Esophagus squamous epithelium (tissue), 5 donors: ENCODE results near the gene HECTD4. TPM values are rescaled to one million over a fixed set of nuclear protein-coding genes. Genes with fewer than 3 reads are reported as not detected.

Source experiments
- DNase-seq: peaks from one replicate; lab custom pipeline; 2025; lab: John Stamatoyannopoulos, UW
- H3K27ac ChIP-seq, 4 donors: fragments of 200-600 bp; sonication (generic); one replicate each; pipeline ENCODE4 v1.5.1; 2016 to 2019; ENCODE audit warnings: mild to moderate bottlenecking in 1 of 4
- H3K27me3 ChIP-seq, 4 donors: fragments of 200-600 bp; sonication (generic); 1 replicate in 3 of 4; 2 replicates in 1 of 4; pipeline versions ENCODE4 v1.5.1 to v1.6.0; 2017 to 2021; ENCODE audit warnings: antibody characterized with exemption in 1 of 4
- H3K36me3 ChIP-seq, 3 donors: fragments of 200-600 bp; sonication (generic); one replicate each; pipeline ENCODE4 v1.5.1; 2016 to 2019
- H3K4me1 ChIP-seq, 3 donors: fragments of 200-600 bp; sonication (generic); one replicate each; pipeline ENCODE4 v1.5.1; 2017 to 2019
- H3K4me3 ChIP-seq, 4 donors: fragments of 200-600 bp; sonication (generic); 1 replicate in 3 of 4; 2 replicates in 1 of 4; pipeline ENCODE4 v1.5.1; 2016 to 2019; ENCODE audit warnings: mild to moderate bottlenecking in 2 of 4, moderate library complexity in 1 of 4
- H3K9me3 ChIP-seq, 3 donors: fragments of 200-600 bp; sonication (generic); one replicate each; pipeline ENCODE4 v1.5.1; 2016 to 2019
- POLR2A ChIP-seq, 4 donors: fragments of 450-650 bp; IDR thresholded peaks; one replicate each; pipeline ENCODE4 v1.6.1; 2017; ENCODE audit warnings: antibody characterized with exemption in 4 of 4, mild to moderate bottlenecking in 4 of 4, moderate library complexity in 3 of 4
- WGBS, 2 donors: methylation state at CpG; one replicate each; pipeline ENCODE4 v1.1.5; 2018; 5-methylcytosine and 5-hydroxymethylcytosine counted together
- intact Hi-C: fragments of 100-400 bp; cut with DNase I; formaldehyde crosslinking; loops from one replicate; pipeline ENCODE4 v1.15.0; 2022
- total RNA-seq, 4 donors: library from RNA; depleted of rRNA; stranded (reverse); fragments of >200 nt; gene quantifications; one replicate each; pipeline ENCODE4 v1.1.0, GENCODE V29; 2016
- TF ChIP-seq, protein P1 (sequence below), 6 experiments: fragments of 450-650 bp in 4 of 6; fragments of 200-600 bp in 2 of 6; sonication (generic) in 2 of 6; IDR thresholded peaks; one replicate each; pipeline ENCODE4 v1.5.1; 2016 to 2019; ENCODE audit warnings: antibody characterized with exemption in 6 of 6, mild to moderate bottlenecking in 4 of 6, moderate library complexity in 4 of 6
- donor health status: DM: yes; HTN: yes; CAD: no.

HECTD4 gene
- total RNA-seq, 4 donors from 2014 or later: 15.4 to 53.4 (median 33.4) TPM

- H3K36me3 ChIP-seq: peaks cover 30 to 86% (median 57%) of the 10 kb centered on the region in 3 donors
- no peak for DNase-seq
- WGBS, 2 donors: 94 to 96% methylated on average over 4 to 8 of the region's 8 CpGs
These were observed 228.4 kb downstream of the HECTD4 start for GRCh38 chr12:112153893-112154219.

DNA sequence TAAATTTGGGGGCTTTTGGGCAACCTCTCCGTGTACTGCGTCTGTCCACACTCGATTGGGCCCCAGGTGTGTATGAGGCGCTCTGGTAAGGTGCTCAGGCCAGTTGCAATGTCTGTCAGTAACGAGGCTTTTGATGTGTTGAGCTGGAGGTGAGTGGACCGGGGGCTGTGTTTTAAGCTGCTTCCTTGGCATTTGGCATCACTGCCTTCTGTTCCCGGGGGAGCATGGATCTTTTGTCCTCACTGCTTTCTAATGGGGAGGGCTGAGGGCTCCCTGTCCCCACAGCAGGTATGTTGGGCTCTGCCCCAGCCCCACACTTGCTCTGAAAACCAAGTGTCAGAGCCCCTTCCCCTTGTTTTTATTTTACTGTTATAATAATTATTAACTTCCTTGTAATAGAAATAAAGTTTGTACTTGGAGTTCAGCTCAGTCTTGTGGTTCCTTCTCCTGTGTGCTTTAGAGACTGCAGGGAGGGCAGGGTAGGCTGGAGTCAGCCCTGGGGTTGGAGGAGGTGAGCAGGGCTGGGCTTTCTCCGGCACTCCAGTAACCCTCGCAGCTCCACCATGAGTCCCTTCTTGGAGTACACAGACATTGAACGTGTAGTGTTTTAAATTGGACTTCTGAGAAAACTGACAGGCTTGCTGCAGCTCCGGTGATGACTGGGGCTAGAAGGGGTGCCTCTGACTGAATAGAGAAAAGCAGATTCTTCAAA lies 228.9 kb downstream of the HECTD4 start:
- DNase-seq: no peak
- TF ChIP-seq, protein P1, sequence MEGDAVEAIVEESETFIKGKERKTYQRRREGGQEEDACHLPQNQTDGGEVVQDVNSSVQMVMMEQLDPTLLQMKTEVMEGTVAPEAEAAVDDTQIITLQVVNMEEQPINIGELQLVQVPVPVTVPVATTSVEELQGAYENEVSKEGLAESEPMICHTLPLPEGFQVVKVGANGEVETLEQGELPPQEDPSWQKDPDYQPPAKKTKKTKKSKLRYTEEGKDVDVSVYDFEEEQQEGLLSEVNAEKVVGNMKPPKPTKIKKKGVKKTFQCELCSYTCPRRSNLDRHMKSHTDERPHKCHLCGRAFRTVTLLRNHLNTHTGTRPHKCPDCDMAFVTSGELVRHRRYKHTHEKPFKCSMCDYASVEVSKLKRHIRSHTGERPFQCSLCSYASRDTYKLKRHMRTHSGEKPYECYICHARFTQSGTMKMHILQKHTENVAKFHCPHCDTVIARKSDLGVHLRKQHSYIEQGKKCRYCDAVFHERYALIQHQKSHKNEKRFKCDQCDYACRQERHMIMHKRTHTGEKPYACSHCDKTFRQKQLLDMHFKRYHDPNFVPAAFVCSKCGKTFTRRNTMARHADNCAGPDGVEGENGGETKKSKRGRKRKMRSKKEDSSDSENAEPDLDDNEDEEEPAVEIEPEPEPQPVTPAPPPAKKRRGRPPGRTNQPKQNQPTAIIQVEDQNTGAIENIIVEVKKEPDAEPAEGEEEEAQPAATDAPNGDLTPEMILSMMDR (IDR thresholded peaks at IDR 0.05): no peak
- TF ChIP-seq POLR2A (IDR thresholded peaks at IDR 0.05): no peak
- peaks cover 0 to 19% (median 0%) of the 10 kb centered on the region in 3 donors for H3K4me1 ChIP-seq
- no peak overlapping the region for H3K27ac ChIP-seq
- peaks cover 34 to 86% (median 57%) of the 10 kb centered on the region in 3 donors for H3K36me3 ChIP-seq
- no peaks in the 10 kb centered on the region for H3K27me3 ChIP-seq
- H3K9me3 ChIP-seq: no peaks in the 10 kb centered on the region
- WGBS, 2 donors: 65 to 86% methylated on average over 4 to 5 of the region's 11 CpGs
- H3K4me3 ChIP-seq: no peak overlapping the region
- intact Hi-C loops: no loop called here

More at GRCh38 chr12:112153893-112154219, 228.4 kb downstream of the HECTD4 start:
- no peak overlapping the region for H3K4me3 ChIP-seq
- no peak overlapping the region for H3K27ac ChIP-seq
- no peak for TF ChIP-seq POLR2A (IDR thresholded peaks at IDR 0.05)
- TF ChIP-seq, protein P1 (IDR thresholded peaks at IDR 0.05): no peak
- H3K4me1 ChIP-seq: peaks cover 0 to 14% (median 0%) of the 10 kb centered on the region in 3 donors
- H3K9me3 ChIP-seq: peaks cover 0 to 5% (median 0%) of the 10 kb centered on the region in 3 donors
- intact Hi-C loops: no loop called here
- H3K27me3 ChIP-seq: no peaks in the 10 kb centered on the region

GRCh38 chr12:112151766-112152541 lies 230.3 kb downstream of the HECTD4 start:
- intact Hi-C loops: no loop called here
- Histone ChIP-seq H3K36me3 (peaks cover 38 to 85% (median 56%) of the 10 kb centered on the region in 3 donors), H3K4me1 (peaks cover 0 to 25% (median 0%) of the 10 kb centered on the region in 3 donors), H3K4me3 (no peak overlapping the region), H3K9me3 (no peaks in the 10 kb centered on the region), H3K27me3 (no peaks in the 10 kb centered on the region), H3K27ac (no peak overlapping the region)
- WGBS, 2 donors: 85 to 96% methylated on average over 7 to 10 of the region's 11 CpGs
- DNase-seq: no peak
- TF ChIP-seq, protein P1 (IDR thresholded peaks at IDR 0.05): no peak
- no peak for TF ChIP-seq POLR2A (IDR thresholded peaks at IDR 0.05)

DNA sequence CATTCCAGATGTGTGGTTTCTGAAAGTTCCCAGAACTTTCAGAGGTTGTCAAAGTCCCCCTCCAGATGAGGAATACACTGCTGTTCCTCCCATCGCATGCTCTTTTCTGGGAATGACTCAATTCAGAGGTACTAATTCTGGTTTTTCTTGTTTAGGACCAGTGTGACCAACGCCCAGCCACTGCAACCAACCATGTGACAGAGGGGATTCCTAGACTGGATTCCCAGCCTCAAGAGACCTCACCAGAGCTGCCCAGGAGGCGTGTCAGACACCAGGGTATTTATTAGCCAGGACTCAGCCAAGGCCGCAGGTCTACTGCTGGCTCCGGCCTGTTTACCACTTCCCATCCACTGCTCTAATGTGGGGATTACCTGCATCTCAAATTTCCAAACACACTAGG lies 232.6 kb downstream of the HECTD4 start:
- 58 to 70% methylated on average over 3 to 5 of the region's 5 CpGs for whole genome bisulfite sequencing, 2 donors
- peaks cover 38 to 99% (median 58%) of the 10 kb centered on the region in 3 donors for H3K36me3 ChIP-seq

More for the DNA sequence above, 232.6 kb downstream of the HECTD4 start:
- Histone ChIP-seq H3K4me1 (peaks cover 0 to 25% (median 0%) of the 10 kb centered on the region in 3 donors), H3K4me3 (no peak overlapping the region), H3K27ac (peak overlapping the region in 3 of 4 donors; percentile 18 to 62 (median 56)), H3K27me3 (no peaks in the 10 kb centered on the region), H3K9me3 (no peaks in the 10 kb centered on the region)
- intact Hi-C loops: no loop called here
- no peak for DNase-seq
- no peak for TF ChIP-seq POLR2A (IDR thresholded peaks at IDR 0.05)
- TF ChIP-seq, protein P1 (IDR thresholded peaks at IDR 0.05): no peak
